GM12891 (cell line): Measurements from ENCODE around the gene DDX47.

Source experiments
- PAX5 ChIP-seq: IDR thresholded peaks from 2 replicates; pipeline ENCODE4 v1.6.1; 2011; ENCODE audit warnings: low read length, moderate library complexity, mild to moderate bottlenecking; ENCODE audit not compliant: insufficient read depth, severe bottlenecking
- POLR2A ChIP-seq: IDR thresholded peaks from 2 replicates; pipeline ENCODE4 v1.6.1; 2011; ENCODE audit warnings: low read depth, low read length, control low read depth
- POLR2AphosphoS5 ChIP-seq: IDR thresholded peaks from 2 replicates; pipeline ENCODE4 v1.6.1; 2011; ENCODE audit warnings: low read depth, low read length, control low read depth
- POU2F2 ChIP-seq: IDR thresholded peaks from 2 replicates; pipeline ENCODE4 v1.6.1; 2011; ENCODE audit warnings: low read depth, mild to moderate bottlenecking, control low read depth, low read length, moderate library complexity
- SPI1 ChIP-seq: IDR thresholded peaks from 2 replicates; pipeline ENCODE4 v1.6.1; 2011; ENCODE audit warnings: low read depth, low read length, control low read depth
- TAF1 ChIP-seq: IDR thresholded peaks from 2 replicates; pipeline ENCODE4 v1.6.1; 2011; ENCODE audit warnings: low read depth, low read length, control low read depth

DNA sequence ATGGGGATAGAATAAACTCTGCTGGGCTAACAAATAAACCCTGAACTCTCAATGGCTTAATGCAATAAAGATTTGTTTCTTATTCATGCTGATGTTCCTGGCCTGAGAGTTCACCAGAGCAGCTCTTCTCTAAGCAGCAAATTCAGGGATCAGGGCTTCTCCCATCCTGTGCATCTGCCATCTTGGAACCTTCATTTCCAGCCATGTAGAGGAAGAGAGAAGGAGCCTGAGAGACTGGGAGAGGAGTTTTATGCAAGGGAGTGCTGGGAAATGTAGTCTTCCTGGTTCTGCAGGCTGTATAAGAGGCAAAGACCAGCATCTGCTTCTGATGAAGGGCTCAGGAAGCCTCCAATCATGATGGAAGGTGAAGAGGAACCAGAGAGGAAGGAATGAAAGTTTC, 48.3 kb upstream of the DDX47 start:
- TF ChIP-seq POLR2A = no peak
- TF ChIP-seq POLR2AphosphoS5 = no peak
- TF ChIP-seq SPI1 = no peak
- no peak for TF ChIP-seq TAF1
- no peak for TF ChIP-seq PAX5
- no peak for TF ChIP-seq POU2F2
